ENCODE results near the gene TECPR2.

Gene TECPR2

GRCh38 chr14:102375119-102375518 lies 12.4 kb downstream of the TECPR2 start:
- no peak for DNase-seq (ENCODE audit: low read depth, low spot score)

DNA sequence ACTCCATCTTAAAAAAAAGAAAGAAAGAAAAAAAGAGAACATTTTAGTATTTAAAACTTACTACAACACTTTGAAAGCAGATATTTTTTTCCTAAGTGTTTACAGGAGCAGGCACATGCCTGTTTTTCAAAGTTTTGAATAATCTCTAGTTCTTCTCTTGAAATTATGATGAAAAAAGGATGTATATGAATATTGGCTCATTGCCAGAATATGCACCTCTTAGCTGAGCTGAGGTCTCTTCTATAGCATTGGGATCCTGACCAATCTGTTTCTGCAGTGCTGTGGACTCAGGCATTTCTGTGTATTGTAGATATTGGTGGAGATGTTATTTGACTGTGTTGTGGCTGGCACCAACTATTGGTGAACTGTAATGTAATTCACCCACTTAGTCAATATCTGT lies 15.0 kb downstream of the TECPR2 start:
- no peak for DNase-seq (ENCODE audit: low read depth, low spot score)

DNA sequence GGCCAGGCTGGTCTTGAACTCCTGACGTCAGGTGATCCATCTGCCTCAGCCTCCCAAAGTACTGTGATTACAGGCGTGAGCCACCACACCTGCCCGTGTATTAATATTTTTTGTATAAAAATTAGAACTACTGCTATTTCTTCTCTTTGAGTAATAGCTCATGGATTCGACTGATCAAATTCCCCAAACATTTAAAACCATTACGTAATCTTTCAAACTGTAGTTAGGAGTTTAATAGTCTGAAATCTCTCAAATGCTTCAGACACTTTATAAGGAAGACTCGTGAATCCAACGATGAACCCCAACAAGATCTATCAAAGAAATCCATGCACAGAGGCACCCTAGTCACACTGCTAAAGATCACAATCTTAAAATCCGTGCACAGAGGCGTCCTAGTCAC lies 16.1 kb downstream of the TECPR2 start:
- DNase-seq (ENCODE audit: low read depth, low spot score) = no peak

DNA sequence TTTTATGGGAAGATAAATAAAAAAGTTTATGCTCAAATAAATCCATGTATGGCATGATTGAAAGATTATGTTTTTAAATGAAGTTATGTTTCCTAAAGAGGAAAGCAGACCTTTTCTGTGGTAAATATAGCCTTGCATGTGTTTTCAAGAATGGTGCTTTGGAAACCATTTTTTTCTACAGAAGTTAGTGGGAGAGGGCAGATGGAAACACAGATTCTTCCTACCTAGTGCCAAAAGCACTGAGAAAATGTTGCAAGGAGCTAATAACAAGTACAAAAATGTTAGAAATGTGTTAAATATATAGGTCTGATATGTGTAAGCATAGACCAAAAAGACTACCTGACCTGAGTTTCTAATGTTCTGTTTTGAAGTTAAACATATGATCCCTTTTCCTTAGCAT lies 24.3 kb downstream of the TECPR2 start:
- DNase-seq (ENCODE audit: low read depth, low spot score) = no peak

GRCh38 chr14:102389246-102389645 lies 26.5 kb downstream of the TECPR2 start:
- no peak for DNase-seq (ENCODE audit: low read depth, low spot score)

DNA sequence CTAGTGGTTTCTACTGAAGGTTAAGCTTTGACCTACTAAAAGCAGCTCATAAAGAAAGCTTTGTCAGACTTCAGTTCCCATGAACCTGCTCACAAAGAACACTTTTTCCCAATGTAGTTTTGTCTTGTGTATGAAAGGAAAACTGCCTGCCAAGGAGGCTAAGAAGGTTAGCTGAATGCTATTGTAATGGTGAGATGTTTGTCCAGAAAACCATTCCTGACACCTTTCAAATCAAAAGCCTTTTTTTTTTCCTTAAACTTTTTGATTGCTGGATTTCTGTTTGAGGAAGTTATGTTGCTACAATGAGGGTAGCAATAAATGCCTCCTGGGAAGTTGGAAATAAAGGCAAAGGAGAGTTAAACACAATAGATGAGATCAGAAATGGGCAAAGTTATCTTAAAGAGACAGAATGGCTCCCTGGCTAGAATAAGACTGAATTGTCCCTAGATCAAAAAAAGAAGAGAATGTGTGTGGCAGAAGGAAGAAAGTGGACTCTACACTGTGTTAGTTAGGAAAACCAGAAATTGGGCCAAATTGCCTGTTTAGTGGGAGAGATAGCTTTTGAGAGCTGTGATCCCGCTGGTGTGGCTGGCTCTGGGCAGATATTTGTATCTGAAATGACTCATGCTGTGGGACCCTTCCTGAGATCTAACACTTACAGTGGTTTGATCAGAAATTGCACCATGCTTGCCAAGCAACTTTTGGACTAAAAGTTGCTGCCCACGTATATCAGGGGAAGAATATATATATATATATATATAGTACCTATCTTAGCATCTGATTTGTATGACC lies 27.5 kb downstream of the TECPR2 start:
- no peak for DNase-seq (ENCODE audit: low read depth, low spot score)

DNA sequence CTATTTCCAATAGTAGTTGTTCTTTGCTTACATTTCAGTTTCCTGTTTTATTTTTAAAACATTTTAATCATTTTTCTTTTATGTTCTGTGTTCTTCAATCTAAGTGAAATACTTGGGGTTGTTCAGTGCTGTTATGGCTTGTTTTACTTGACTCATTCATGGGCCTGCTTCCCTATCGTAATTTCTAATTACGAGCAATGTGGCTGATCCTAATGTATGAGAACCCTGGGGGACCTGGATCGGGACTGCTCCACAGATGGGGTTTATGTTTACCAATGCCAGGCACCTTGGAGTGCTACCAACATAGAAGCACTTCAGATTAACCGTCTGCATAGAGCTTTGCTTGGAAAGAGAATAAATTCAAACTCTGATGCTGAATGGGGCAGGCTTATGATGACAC lies 29.8 kb downstream of the TECPR2 start:
- no peak for DNase-seq (ENCODE audit: low read depth, low spot score)

GRCh38 chr14:102394717-102395375 lies 32.1 kb downstream of the TECPR2 start:
- no peak for DNase-seq (ENCODE audit: low read depth, low spot score)

DNA sequence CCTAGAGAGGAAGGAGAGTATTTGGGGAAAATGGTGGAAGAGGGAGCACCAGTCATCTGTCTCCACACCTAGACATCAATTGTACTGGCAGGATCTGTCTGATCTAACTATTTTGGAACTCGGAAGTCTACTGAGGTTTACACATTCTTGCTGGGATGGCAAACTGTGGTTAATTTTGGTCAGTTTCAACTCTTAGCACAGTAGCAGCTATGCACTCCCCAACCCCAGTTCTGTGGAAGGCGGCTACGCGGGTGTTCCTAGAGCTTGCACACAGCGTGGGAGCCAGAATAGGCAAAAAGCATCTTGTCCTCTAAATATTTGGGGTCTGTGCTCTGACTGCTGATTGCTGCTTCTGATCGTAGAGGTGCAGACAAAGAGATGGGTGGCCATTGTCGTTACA lies 33.8 kb downstream of the TECPR2 start:
- DNase-seq (ENCODE audit: low read depth, low spot score) = no peak

GRCh38 chr14:102403028-102403427 lies 40.3 kb downstream of the TECPR2 start:
- no peak for DNase-seq (ENCODE audit: low read depth, low spot score)

GRCh38 chr14:102407258-102407657 lies 44.5 kb downstream of the TECPR2 start:
- DNase-seq (ENCODE audit: low read depth, low spot score) = no peak

- no peak for DNase-seq (ENCODE audit: low read depth, low spot score)
Measured at GRCh38 chr14:102408724-102409123, 46.0 kb downstream of the TECPR2 start.

DNA sequence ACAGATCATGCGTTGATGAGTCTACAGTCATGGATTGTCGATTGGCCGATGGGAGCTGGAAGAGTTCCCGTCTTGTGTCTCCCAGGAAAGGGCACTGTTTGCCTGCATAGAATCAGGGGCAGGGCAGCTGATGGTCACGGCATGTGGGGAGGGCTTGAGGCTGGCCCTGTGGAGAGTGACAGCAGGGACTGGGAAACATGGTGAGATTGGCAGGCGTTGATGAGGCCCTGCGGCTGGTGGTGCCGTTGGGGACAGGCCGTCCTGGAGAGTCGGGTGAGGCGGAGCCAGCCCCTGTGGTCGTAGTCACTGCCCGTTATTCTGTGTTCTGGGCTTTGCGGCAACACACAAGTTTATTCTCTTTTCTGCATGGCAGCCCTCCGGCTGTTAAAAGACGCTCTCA lies 52.9 kb downstream of the TECPR2 start:
- no peak for DNase-seq (ENCODE audit: low read depth, low spot score)

DNA sequence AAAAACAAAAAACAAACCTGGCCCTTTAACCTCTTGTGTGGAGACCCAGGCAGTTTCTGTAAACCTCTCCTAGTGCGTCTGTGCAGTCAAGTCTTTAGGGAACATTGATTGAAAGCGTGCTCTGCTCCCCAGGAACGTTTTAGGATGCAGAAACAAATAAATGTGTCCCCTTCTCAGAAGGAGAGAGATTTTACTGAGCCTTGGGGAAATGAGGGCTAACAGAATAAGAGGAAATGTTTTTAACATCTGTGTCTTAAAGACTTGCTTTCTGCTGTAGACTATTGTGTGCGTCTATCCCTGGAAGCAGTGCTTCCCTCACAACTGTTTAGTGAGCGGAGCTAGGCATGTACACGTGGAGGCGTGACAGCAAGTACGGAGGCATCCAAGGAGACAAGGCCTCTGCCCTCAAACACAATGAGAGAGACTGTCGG lies 54.3 kb downstream of the TECPR2 start:
- DNase-seq (ENCODE audit: low read depth, low spot score) = no peak

DNA sequence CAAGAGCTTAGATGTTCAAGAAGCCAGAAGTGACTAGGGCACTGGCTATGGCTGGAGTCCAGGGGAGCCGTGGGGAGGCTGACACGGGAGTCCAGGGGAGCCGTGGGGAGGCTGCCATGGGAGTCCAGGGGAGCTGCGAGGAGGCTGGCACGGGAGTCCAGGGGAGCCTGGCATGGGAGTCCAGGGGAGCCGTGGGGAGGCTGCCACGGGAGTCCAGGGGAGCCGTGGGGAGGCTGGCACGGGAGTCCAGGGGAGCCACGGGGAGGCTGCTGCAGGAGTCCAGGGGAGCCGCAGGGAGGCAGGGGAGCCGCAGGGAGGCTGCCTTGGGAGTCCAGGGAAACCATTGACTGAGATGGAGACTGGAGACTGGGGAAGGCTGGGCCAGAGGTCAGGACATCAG lies 54.9 kb downstream of the TECPR2 start:
- DNase-seq (ENCODE audit: low read depth, low spot score) = no peak

DNA sequence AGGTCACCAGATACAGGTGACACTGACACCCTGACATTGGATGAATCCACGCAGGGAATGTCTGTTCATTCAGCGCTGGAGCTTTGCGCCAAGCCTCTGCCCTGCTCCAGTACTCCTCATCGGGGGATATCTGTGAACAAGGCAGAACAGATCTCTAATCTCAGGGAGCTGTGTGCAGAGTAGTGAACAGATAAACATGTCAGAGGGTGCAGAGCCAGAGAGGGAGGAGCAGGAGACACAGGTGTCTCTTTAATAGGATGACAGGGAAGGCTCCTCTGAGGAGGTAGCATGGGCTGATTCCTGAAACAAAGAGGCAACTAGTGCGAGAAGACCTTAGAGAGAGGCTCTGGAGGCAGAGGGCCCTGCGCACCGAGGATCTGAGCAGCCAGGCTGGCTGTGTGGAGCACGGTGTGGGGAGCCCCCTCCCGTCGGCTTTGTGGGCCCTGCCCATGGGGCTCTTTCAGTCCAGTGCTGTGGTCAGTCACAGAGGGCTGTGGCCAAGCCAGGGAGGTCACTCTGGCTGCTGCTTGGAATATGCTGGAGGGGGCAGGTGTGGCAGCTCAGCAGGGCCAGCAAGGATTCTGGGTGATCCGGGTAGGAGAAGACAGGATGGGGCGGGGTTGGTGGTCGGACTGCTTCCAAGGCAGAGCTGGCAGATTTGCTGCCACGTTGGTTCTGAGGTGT lies 55.6 kb downstream of the TECPR2 start:
- no peak for DNase-seq (ENCODE audit: low read depth, low spot score)

DNA sequence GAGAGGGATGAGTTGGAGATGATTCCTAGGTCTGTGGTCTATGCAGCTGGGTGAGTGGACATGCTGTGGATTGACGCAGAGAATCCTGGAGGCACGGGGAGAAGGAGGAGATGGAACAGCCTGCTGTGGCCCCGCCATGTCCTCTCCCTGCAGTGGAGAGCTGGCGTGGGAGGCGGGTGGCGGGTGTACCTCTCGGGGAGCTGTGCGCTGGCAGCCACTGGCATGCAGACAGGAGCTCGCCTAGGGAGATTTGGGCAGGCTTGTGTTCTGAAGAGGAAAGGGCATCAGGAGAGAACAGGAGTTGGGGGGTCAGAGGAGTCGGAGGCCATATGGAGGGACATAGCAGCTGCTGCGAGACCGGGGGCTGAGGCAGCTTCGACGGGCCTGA lies 56.1 kb downstream of the TECPR2 start:
- no peak for DNase-seq (ENCODE audit: low read depth, low spot score)

DNA sequence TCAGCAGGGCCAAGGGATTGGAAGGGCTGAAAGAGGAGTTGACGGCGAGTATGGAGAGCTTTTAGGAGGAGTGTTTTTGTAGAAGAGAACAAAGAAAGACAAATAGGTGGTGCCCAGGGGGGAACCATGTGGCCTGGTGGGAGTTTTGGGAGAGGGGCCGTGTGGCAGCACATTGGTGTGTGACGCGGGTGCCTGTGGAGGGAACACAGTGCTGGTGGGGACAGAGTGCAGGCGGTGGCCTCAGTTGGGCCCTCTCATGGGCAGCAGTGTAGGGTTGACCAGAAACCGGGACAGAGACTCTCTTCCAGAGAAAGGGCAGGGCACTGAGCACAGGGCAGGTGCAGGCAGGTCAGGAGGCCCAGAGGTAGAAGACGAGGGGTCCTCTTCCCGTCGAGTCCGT lies 56.5 kb downstream of the TECPR2 start:
- no peak for DNase-seq (ENCODE audit: low read depth, low spot score)

- no peak for DNase-seq (ENCODE audit: low read depth, low spot score)
Measured at GRCh38 chr14:102419716-102420115, 57.0 kb downstream of the TECPR2 start.

GRCh38 chr14:102421411-102422057 lies 58.8 kb downstream of the TECPR2 start:
- no peak for DNase-seq (ENCODE audit: low read depth, low spot score)

DNA sequence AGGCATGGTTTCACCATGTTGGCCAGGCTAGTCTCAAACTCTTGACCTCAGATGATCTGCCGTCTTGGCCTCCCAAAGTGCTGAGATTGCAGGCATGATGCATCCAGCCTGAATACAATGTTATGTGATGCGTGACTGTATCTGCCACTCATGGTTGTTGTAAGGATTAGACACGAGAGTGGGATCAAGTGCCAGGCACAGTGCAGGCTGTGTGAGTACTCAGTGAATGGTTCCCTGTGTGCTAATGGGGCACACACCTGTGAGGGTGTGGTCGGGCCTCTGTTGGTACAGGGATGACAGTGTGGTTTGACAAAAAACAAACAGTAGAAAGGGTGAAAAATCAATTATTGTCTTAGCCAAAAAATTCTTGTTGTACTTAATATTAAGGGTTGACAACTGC lies 61.8 kb downstream of the TECPR2 start:
- DNase-seq (ENCODE audit: low read depth, low spot score) = no peak

- DNase-seq (ENCODE audit: low read depth, low spot score) = no peak
Measured at GRCh38 chr14:102424923-102425322, 62.2 kb downstream of the TECPR2 start.

Measured in smooth muscle cell of the brain vasculature (primary cell).